Left lung (tissue), 10 donors: ENCODE measurements around the gene SH3GL1. TPM values are rescaled to one million over a fixed set of nuclear protein-coding genes. Genes with fewer than 3 reads are reported as not detected.

Experiments used
- ATAC-seq: fragments of 200-7000 bp; cut with Tn5 transposase; one replicate; pipeline ENCODE4 v1.9.1; 2020; ENCODE audit warnings: moderate library complexity
- DNase-seq, 4 donors: peaks; one replicate each; pipeline ENCODE4 v3.0.0-alpha.2; 2013 to 2020
- H3K27ac ChIP-seq, 2 donors: fragments of 200-600 bp; sonication (generic) in 1 of 2; one replicate each; pipeline versions ENCODE4 v1.5.0 to v1.8.0; 2020 to 2021
- H3K27me3 ChIP-seq, 2 donors: fragments of 200-600 bp; sonication (generic) in 1 of 2; one replicate each; pipeline versions ENCODE4 v1.5.0 to v1.8.0; 2020 to 2021
- H3K36me3 ChIP-seq, 2 donors: fragments of 200-600 bp; sonication (generic) in 1 of 2; one replicate each; pipeline versions ENCODE4 v1.5.0 to v1.8.0; 2020 to 2021
- H3K4me1 ChIP-seq, 2 donors: fragments of 200-600 bp; one replicate each; pipeline ENCODE4 v1.8.0; 2021
- H3K4me3 ChIP-seq, 2 donors: fragments of 200-600 bp; sonication (generic) in 1 of 2; one replicate each; pipeline versions ENCODE4 v1.5.0 to v1.8.0; 2020 to 2021; ENCODE audit warnings: mild to moderate bottlenecking in 1 of 2
- H3K9me3 ChIP-seq, 2 donors: fragments of 200-600 bp; sonication (generic) in 1 of 2; one replicate each; pipeline versions ENCODE4 v1.5.0 to v1.8.0; 2020 to 2021
- CTCF ChIP-seq, 2 donors: fragments of 200-600 bp; sonication (generic) in 1 of 2; IDR thresholded peaks; one replicate each; pipeline versions ENCODE4 v1.5.0 to v1.8.0; 2021; ENCODE audit warnings: antibody characterized with exemption in 2 of 2
- intact Hi-C, 2 donors: fragments of 100-400 bp; cut with DNase I; formaldehyde crosslinking; loops; one replicate each; pipeline versions ENCODE4 v1.11.2 to v1.14.2; 2022
- polyA plus RNA-seq, 6 donors: library from polyadenylated mRNA; unstranded; fragments of 120-200 nt; gene quantifications; one replicate each; pipeline ENCODE4 v1.2.1, GENCODE V29; 2013; ENCODE audit not compliant: insufficient read length in 6 of 6
- total RNA-seq, 2 donors: library from RNA; stranded (reverse); fragmentation: NEBNext Ultra II Directional; extraction: Animal tissue kit (Norgen Biotek cat#: 25700); gene quantifications; one replicate each; pipeline ENCODE4 v1.2.1, GENCODE V29; 2021
- donor health status: DM: no; HTN: yes; CAD: no.
- donor health status: DM: no; HTN: no; CAD: no.

Gene SH3GL1
- total and polyA plus RNA-seq, 8 donors: 64.6 to 119 (median 84.4) TPM

GRCh38 chr19:4371247-4372164 is 28.8 kb downstream of the SH3GL1 start:
- TF ChIP-seq CTCF (IDR thresholded peaks at IDR 0.05): no peak
- ATAC-seq (no peak), DNase-seq (no peak)
- Histone ChIP-seq H3K27me3 (no peaks in the 10 kb centered on the region), H3K27ac (peak overlapping the region in 1 of 2 donors; percentile 92), H3K4me3 (no peak overlapping the region), H3K36me3 (peaks cover 0 to 15% of the 10 kb centered on the region in 2 donors), H3K9me3 (no peaks in the 10 kb centered on the region), H3K4me1 (peaks cover 59 to 94% of the 10 kb centered on the region in 2 donors)
- intact Hi-C loops: no loop called here

GRCh38 chr19:4370418-4371041 is 29.8 kb downstream of the SH3GL1 start:
- Histone ChIP-seq H3K4me3 (no peak overlapping the region), H3K4me1 (peaks cover 51 to 84% of the 10 kb centered on the region in 2 donors), H3K9me3 (no peaks in the 10 kb centered on the region), H3K27ac (peak overlapping the region in 1 of 2 donors; percentile 88), H3K36me3 (peaks cover 0 to 25% of the 10 kb centered on the region in 2 donors), H3K27me3 (no peaks in the 10 kb centered on the region)
- intact Hi-C loops: no loop called here
- no peak for TF ChIP-seq CTCF (IDR thresholded peaks at IDR 0.05)
- DNase-seq: no peak
- no peak for ATAC-seq

GRCh38 chr19:4369888-4370260 is 30.5 kb downstream of the SH3GL1 start:
- peak overlapping the region; percentile 85 to 88 for H3K27ac ChIP-seq
- peak in 2 of 4 donors; percentile 71 to 87 for DNase-seq
- no peaks in the 10 kb centered on the region for H3K9me3 ChIP-seq
- no peaks in the 10 kb centered on the region for H3K27me3 ChIP-seq
- peak; percentile 60 for ATAC-seq
- peak; percentile 13 to 28 for TF ChIP-seq CTCF (IDR thresholded peaks at IDR 0.05)
- peaks cover 0 to 32% of the 10 kb centered on the region in 2 donors for H3K36me3 ChIP-seq
- intact Hi-C loops: no loop called here
- peaks cover 44 to 78% of the 10 kb centered on the region in 2 donors for H3K4me1 ChIP-seq
- H3K4me3 ChIP-seq: peak overlapping the region in 1 of 2 donors; percentile 31

- H3K4me3 ChIP-seq: peak overlapping the region in 1 of 2 donors; percentile 31
- H3K4me1 ChIP-seq: peaks cover 39 to 72% of the 10 kb centered on the region in 2 donors
Measured at GRCh38 chr19:4369109-4369887, 31.0 kb downstream of the SH3GL1 start.

More at GRCh38 chr19:4369109-4369887, 31.0 kb downstream of the SH3GL1 start:
- H3K9me3 ChIP-seq: no peaks in the 10 kb centered on the region
- intact Hi-C loops: no loop called here
- peak overlapping the region; percentile 85 to 88 for H3K27ac ChIP-seq
- ATAC-seq (peak; percentile 89), DNase-seq (peak in 3 of 4 donors; percentile 65 to 92 (median 84))
- peaks cover 0 to 35% of the 10 kb centered on the region in 2 donors for H3K36me3 ChIP-seq
- no peaks in the 10 kb centered on the region for H3K27me3 ChIP-seq
- no peak for TF ChIP-seq CTCF (IDR thresholded peaks at IDR 0.05)
